ENCODE measurements around the gene ORAI1. TPM values are rescaled to one million over a fixed set of nuclear protein-coding genes. Genes with fewer than 3 reads are reported as not detected.
"Not testable (repeated sequence)": the region's sequence is repeated elsewhere in the genome, so short reads cannot be mapped to it uniquely, and the experiment has no call there.

ORAI1 gene
- total and polyA plus RNA-seq, 4 donors, result 3.6 to 12.5 (median 9.1) TPM

DNA sequence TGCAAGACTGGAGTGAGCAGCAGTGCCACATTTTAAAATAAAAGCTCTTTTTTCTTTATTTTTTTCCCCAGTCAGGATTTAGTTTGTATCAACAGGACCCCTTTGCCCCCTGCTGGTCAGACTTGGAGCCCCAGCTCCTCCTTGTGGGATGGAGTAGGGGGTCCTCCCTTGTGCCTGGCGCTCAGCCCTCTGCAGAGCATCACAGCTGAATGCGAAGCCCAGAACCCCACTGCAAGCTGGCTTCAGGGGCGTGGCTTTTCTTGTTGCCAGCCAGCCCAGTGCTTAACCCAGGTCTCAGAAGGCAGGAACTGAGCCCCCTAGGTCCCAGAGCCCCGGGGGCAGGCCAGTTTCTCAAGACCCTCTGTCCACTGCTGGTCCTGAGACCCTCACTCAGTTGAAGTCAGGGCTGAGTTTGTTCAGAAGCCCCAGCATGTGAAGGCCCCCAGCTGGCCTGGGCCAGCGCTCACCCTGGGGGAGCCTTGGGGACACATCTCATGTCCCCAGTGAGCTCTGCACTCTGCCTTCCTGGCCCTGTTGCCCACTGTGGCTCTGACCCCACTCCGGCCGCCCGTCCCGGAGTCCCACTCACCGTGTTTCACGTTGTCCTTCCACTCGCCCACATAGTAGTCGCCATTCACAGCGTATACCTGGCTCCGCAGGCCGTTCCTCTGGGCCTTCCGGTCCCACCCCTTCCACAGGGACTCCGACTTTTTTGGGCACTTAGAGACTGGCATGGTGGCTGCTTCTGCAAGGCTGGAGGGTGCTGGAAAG lies 42.6 kb downstream of the ORAI1 start:
- H3K4me1 ChIP-seq (ENCODE audit: control insufficient read depth in 1 of 2, insufficient read depth in 2 of 2, low read length in 2 of 2), result no peaks in the 10 kb centered on the region
- H3K9me3 ChIP-seq (ENCODE audit: control insufficient read depth, low read length), result no peaks in the 10 kb centered on the region
- DNase-seq, result peak in 1 of 2 donors; percentile 51
- H3K4me3 ChIP-seq (ENCODE audit: low read length in 2 of 2), result no peak overlapping the region
- no peaks in the 10 kb centered on the region for H3K27me3 ChIP-seq (ENCODE audit: control insufficient read depth in 1 of 2, insufficient read depth in 2 of 2, low read length in 1 of 2)
- ATAC-seq (ENCODE audit: low FRiP score), result no peak
- 77 to 80% methylated on average over 18 of the region's 18 CpGs for WGBS, 2 donors
- no peaks in the 10 kb centered on the region for H3K36me3 ChIP-seq (ENCODE audit: control insufficient read depth in 1 of 2, insufficient read depth in 2 of 2, low read length in 1 of 2)
- intact Hi-C loops (cut with DNase I), result no loop called here
- no peak overlapping the region for H3K27ac ChIP-seq (ENCODE audit: low read depth in 1 of 2, low read length in 2 of 2)

DNA sequence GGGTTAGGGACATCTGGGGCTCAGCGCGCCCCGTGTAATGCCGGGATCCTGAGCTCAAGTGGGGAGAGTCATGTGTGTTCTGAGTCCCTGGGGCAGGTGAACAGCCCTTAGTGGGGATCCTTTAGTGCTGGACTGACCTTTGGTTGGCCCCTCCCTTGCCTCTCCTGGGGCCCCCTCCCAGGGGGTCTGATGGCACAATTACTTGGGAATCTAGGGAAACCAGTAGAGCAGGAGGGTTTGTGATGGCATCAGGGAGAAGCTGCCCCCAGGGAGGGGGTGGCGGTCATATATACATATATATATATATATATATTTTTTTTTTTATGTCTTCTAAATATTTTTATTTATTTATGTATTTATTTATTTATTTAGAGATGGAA lies 43.2 kb downstream of the ORAI1 start, which contains the start of gene MORN3:
TSS of gene MORN3 (minus strand) at position 134 of the 380 bp plus-strand sequence. CDS start 171 bp downstream, outside the sequence.
- H3K27me3 ChIP-seq (ENCODE audit: control insufficient read depth in 1 of 2, insufficient read depth in 2 of 2, low read length in 1 of 2), result no peaks in the 10 kb centered on the region
- H3K27ac ChIP-seq (ENCODE audit: low read depth in 1 of 2, low read length in 2 of 2), result no peak within 1 kb of the TSS
- no peaks in the 10 kb centered on the region for H3K4me1 ChIP-seq (ENCODE audit: control insufficient read depth in 1 of 2, insufficient read depth in 2 of 2, low read length in 2 of 2)
- intact Hi-C loops (cut with DNase I), result no loop called here
- no peak within 1 kb of the TSS for H3K4me3 ChIP-seq (ENCODE audit: low read length in 2 of 2)
- DNase-seq, result no peak
- no peaks in the 10 kb centered on the region for H3K36me3 ChIP-seq (ENCODE audit: control insufficient read depth in 1 of 2, insufficient read depth in 2 of 2, low read length in 1 of 2)
- 96 to 97% methylated on average over 5 of the region's 5 CpGs for WGBS, 2 donors
- no peaks in the 10 kb centered on the region for H3K9me3 ChIP-seq (ENCODE audit: control insufficient read depth, low read length)
- ATAC-seq (ENCODE audit: low FRiP score), result no peak

- no peaks in the 10 kb centered on the region for H3K9me3 ChIP-seq (ENCODE audit: control insufficient read depth, low read length)
- ATAC-seq (ENCODE audit: low FRiP score) (peak; percentile 58), DNase-seq (no peak)
- no peak overlapping the region for H3K4me3 ChIP-seq (ENCODE audit: low read length in 2 of 2)
- H3K27ac ChIP-seq (ENCODE audit: low read depth in 1 of 2, low read length in 2 of 2), result no peak overlapping the region
- intact Hi-C loops (cut with DNase I), result loop anchor here (5.0 to 10.0 kb wide), 2 partner anchors 46 to 178 kb away; partner anchors contain the start of gene ORAI1 (in 1 of the 2)
- H3K36me3 ChIP-seq (ENCODE audit: control insufficient read depth in 1 of 2, insufficient read depth in 2 of 2, low read length in 1 of 2), result no peaks in the 10 kb centered on the region
- H3K27me3 ChIP-seq (ENCODE audit: control insufficient read depth in 1 of 2, insufficient read depth in 2 of 2, low read length in 1 of 2), result no peaks in the 10 kb centered on the region
- 53 to 56% methylated on average over 12 of the region's 12 CpGs for WGBS, 2 donors
- H3K4me1 ChIP-seq (ENCODE audit: control insufficient read depth in 1 of 2, insufficient read depth in 2 of 2, low read length in 2 of 2), result no peaks in the 10 kb centered on the region
Measured at GRCh38 chr12:121673013-121673511, 46.7 kb downstream of the ORAI1 start.

- Histone ChIP-seq H3K4me1 (ENCODE audit: control insufficient read depth in 1 of 2, insufficient read depth in 2 of 2, low read length in 2 of 2) (no peaks in the 10 kb centered on the region), H3K27ac (ENCODE audit: low read depth in 1 of 2, low read length in 2 of 2) (no peak overlapping the region), H3K9me3 (ENCODE audit: control insufficient read depth, low read length) (no peaks in the 10 kb centered on the region), H3K36me3 (ENCODE audit: control insufficient read depth in 1 of 2, insufficient read depth in 2 of 2, low read length in 1 of 2) (no peaks in the 10 kb centered on the region), H3K4me3 (ENCODE audit: low read length in 2 of 2) (no peak overlapping the region), H3K27me3 (ENCODE audit: control insufficient read depth in 1 of 2, insufficient read depth in 2 of 2, low read length in 1 of 2) (no peaks in the 10 kb centered on the region)
- WGBS, 2 donors, result 82 to 91% methylated on average over 5 of the region's 5 CpGs
- intact Hi-C loops (cut with DNase I), result loop anchor here (5.0 to 10.0 kb wide), 2 partner anchors 174 to 181 kb away; no protein-coding TSS in a partner anchor
- no peak for ATAC-seq (ENCODE audit: low FRiP score)
- no peak for DNase-seq
Measured at GRCh38 chr12:121676190-121676589, 49.9 kb downstream of the ORAI1 start.

GRCh38 chr12:121678305-121678704 lies 52.0 kb downstream of the ORAI1 start:
- Histone ChIP-seq H3K4me3 (ENCODE audit: low read length in 2 of 2) (no peak overlapping the region), H3K9me3 (ENCODE audit: control insufficient read depth, low read length) (no peaks in the 10 kb centered on the region), H3K27ac (ENCODE audit: low read depth in 1 of 2, low read length in 2 of 2) (no peak overlapping the region), H3K36me3 (ENCODE audit: control insufficient read depth in 1 of 2, insufficient read depth in 2 of 2, low read length in 1 of 2) (no peaks in the 10 kb centered on the region), H3K4me1 (ENCODE audit: control insufficient read depth in 1 of 2, insufficient read depth in 2 of 2, low read length in 2 of 2) (no peaks in the 10 kb centered on the region), H3K27me3 (ENCODE audit: control insufficient read depth in 1 of 2, insufficient read depth in 2 of 2, low read length in 1 of 2) (no peaks in the 10 kb centered on the region)
- ATAC-seq (ENCODE audit: low FRiP score) (no peak), DNase-seq (no peak)
- intact Hi-C loops (cut with DNase I), result loop anchor here (5.0 to 10.0 kb wide), 2 partner anchors 176 to 184 kb away; no protein-coding TSS in a partner anchor
- WGBS, 2 donors, result 90 to 92% methylated on average over 3 of the region's 3 CpGs

- H3K4me1 ChIP-seq (ENCODE audit: control insufficient read depth in 1 of 2, insufficient read depth in 2 of 2, low read length in 2 of 2), result no peaks in the 10 kb centered on the region
- no peaks in the 10 kb centered on the region for H3K9me3 ChIP-seq (ENCODE audit: control insufficient read depth, low read length)
- no peak overlapping the region for H3K27ac ChIP-seq (ENCODE audit: low read depth in 1 of 2, low read length in 2 of 2)
- H3K4me3 ChIP-seq (ENCODE audit: low read length in 2 of 2), result no peak overlapping the region
- no peaks in the 10 kb centered on the region for H3K27me3 ChIP-seq (ENCODE audit: control insufficient read depth in 1 of 2, insufficient read depth in 2 of 2, low read length in 1 of 2)
- intact Hi-C loops (cut with DNase I), result loop anchor here (5.0 to 10.0 kb wide), 2 partner anchors 177 to 184 kb away; no protein-coding TSS in a partner anchor
- 66 to 76% methylated on average over 9 of the region's 9 CpGs for WGBS, 2 donors
- ATAC-seq (ENCODE audit: low FRiP score) (no peak), DNase-seq (no peak)
- no peaks in the 10 kb centered on the region for H3K36me3 ChIP-seq (ENCODE audit: control insufficient read depth in 1 of 2, insufficient read depth in 2 of 2, low read length in 1 of 2)
Measured at GRCh38 chr12:121678716-121679300, 52.5 kb downstream of the ORAI1 start.

DNA sequence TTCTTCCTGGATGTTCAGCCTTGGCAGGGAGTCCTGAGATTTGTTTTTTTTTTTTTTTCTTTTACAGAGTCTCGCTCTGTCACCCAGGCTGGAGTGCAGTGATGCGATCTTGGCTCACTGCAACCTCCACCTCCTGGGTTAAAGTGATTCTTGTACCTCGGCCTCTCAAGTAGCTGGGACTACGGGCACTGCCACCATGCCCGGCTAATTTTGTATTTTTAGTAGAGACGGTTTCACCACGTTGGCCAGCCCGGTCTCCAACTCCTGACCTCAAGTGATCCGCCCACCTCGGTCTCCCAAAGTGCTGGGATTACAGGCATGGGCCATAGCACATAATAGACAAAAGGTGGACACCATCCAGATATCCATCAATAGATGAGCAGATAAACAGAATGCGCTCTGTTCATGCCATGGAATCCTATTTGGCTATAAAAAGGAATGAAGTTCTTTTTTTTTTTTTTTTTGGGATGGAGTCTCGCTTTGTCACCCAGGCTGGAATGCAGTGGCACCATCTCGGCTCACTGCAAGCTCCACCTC lies 53.4 kb downstream of the ORAI1 start:
- not testable (repeated sequence) for DNase-seq; H3K9me3 ChIP-seq (ENCODE audit: control insufficient read depth, low read length); H3K27ac ChIP-seq (ENCODE audit: low read depth in 1 of 2, low read length in 2 of 2); ATAC-seq (ENCODE audit: low FRiP score); H3K4me1 ChIP-seq (ENCODE audit: control insufficient read depth in 1 of 2, insufficient read depth in 2 of 2, low read length in 2 of 2); H3K4me3 ChIP-seq (ENCODE audit: low read length in 2 of 2); H3K36me3 ChIP-seq (ENCODE audit: control insufficient read depth in 1 of 2, insufficient read depth in 2 of 2, low read length in 1 of 2); H3K27me3 ChIP-seq (ENCODE audit: control insufficient read depth in 1 of 2, insufficient read depth in 2 of 2, low read length in 1 of 2)
- intact Hi-C loops (cut with DNase I), result loop anchor here (5.0 to 10.0 kb wide), 4 partner anchors 127 to 187 kb away; no protein-coding TSS in a partner anchor
- WGBS, 2 donors, result 60 to 77% methylated on average over 13 of the region's 13 CpGs

GRCh38 chr12:121688966-121689365 lies 62.6 kb downstream of the ORAI1 start:
- Histone ChIP-seq H3K4me1 (ENCODE audit: control insufficient read depth in 1 of 2, insufficient read depth in 2 of 2, low read length in 2 of 2) (no peaks in the 10 kb centered on the region), H3K27ac (ENCODE audit: low read depth in 1 of 2, low read length in 2 of 2) (no peak overlapping the region), H3K27me3 (ENCODE audit: control insufficient read depth in 1 of 2, insufficient read depth in 2 of 2, low read length in 1 of 2) (no peaks in the 10 kb centered on the region), H3K4me3 (ENCODE audit: low read length in 2 of 2) (no peak overlapping the region), H3K9me3 (ENCODE audit: control insufficient read depth, low read length) (no peaks in the 10 kb centered on the region), H3K36me3 (ENCODE audit: control insufficient read depth in 1 of 2, insufficient read depth in 2 of 2, low read length in 1 of 2) (no peaks in the 10 kb centered on the region)
- intact Hi-C loops (cut with DNase I), result no loop called here
- no peak for ATAC-seq (ENCODE audit: low FRiP score)
- WGBS, 2 donors, result 79 to 90% methylated on average over 3 of the region's 3 CpGs
- no peak for DNase-seq
